GM21723 (cell line): Measurements from ENCODE around the gene INSC.

Source experiments
- ATAC-seq: cut with Tn5 transposase; IDR thresholded peaks from one replicate; pipeline ENCODE4 v1.9.1; 2021; ENCODE audit warnings: mild to moderate bottlenecking, moderate library complexity; ENCODE audit not compliant: unreplicated experiment

INSC gene

GRCh38 chr11:15213471-15214231, 98.9 kb downstream of the INSC start:
- ATAC-seq: no peak

- ATAC-seq: no peak
These were observed 100.3 kb downstream of the INSC start for GRCh38 chr11:15215005-15215404.

GRCh38 chr11:15216678-15217077, 102.0 kb downstream of the INSC start:
- ATAC-seq: no peak

DNA sequence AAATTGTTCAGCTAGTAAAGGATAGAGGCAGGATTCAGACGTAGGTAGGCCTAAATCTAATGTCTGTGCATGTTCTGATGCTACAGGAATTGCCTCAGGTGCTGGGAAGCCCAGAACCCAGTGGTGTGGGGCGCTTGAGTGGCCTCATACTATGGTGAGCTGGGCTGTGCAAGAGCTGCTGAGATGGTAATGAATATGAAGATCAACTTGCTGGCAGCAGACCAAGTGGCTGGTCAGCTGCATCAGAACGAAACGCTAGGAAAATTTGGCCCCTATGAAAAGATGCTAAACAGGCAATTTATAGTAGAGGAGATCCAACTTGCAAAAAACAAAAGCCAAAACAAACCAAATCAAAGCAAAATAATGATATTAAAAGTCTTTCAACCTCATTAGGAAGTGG, 102.7 kb downstream of the INSC start:
- ATAC-seq: no peak

DNA sequence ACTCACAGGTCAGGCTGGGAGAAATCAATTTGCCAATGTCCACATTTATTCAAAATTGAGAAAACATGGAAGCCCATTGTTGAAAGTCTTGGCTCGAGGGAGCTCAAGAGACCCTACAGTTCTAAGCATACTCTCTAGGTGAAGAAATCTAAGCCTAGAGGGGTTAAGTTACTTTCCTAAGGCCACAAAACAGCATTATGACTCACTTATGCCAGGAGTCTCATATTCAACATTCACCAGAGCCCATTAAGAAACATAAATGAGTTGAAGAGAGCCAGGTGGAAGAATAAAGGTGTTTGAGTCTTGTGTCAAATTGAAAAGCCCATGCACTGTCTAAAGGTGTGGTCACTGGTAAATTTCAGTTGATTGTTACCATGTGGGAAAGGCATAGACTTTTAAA, 108.1 kb downstream of the INSC start:
- ATAC-seq: no peak

DNA sequence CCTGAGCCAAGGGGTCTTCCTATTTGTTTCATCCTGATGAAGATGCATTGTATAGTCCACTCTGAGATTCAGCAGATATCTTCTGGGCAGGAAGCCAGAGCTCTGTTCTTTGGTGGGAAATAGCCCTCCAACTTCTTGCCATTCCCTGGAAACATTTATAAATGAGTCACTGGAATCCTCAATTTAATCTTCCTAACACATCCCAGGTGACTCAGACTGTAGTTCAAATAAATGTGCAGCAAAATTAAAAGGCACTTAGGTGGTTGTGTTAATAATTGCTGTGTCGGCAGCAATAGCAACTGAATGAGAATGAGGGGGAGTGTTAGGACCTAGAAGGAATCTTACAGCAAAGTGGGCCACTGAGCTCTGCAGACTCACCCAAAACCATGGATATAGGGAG, 108.6 kb downstream of the INSC start:
- no peak for ATAC-seq

DNA sequence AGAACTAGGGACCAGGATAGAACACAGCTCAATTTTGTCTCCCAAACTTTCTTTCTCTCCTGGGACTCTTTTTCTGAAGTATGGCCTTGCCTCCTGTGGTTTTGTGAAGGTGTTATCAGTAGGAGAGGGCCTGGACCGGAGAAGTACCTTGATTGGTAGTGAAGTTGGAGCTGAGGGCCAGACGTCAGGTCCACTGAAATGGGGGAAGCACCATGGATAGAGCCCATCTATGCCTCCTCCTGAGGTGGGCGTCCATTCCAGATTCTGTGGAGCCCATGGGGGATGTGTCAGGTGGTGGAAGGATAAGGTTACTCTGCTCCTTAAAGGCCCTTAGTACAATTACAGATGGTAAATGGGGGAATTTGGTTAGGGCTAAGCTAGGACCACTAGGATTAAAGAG, 109.7 kb downstream of the INSC start:
- ATAC-seq: no peak

GRCh38 chr11:15227011-15227410, 112.3 kb downstream of the INSC start:
- ATAC-seq: no peak

DNA sequence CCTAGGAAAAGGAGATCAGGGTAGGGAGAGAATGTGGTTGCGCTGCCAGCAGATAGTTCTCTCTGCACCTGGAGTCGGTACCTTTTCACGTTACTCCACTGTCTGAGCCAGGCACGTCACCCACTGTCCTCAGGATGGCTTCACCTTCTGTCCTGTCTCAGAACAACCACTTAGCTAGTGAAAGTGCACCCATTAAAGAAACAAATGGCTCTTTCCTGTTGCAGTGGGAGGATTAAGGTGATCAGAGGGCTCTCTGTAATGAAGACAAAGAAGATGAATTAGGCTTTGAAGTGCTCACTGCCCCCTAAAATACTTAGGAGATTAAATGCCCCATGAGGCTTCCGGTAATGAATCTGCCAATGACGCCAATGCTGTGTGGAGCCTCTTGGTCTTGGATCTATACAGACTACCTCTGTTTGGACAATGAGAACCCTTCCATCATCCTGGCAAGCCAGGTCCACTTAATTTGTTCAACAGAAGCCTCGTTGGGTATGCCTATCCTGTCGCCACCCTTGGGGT, 113.7 kb downstream of the INSC start:
- ATAC-seq: no peak

DNA sequence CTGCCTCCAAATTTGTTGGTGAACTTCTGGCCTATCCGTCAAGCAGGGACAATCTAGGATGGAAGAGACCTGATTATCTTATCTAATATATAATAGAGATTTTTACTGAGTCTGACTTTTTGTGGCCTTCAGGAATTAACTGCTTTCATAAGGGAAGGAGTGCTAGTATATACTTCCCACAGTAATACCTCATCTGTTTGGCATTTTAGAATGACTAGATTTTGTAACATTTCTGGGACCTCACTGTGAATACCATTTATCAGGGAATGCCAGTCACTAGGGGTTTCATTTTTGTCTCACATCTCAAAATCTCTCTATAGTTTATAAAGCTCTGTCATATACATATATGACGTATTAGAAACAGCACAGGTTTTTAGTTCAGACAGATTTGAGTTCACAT, 114.3 kb downstream of the INSC start:
- no peak for ATAC-seq

- ATAC-seq: no peak
These were observed 117.8 kb downstream of the INSC start for GRCh38 chr11:15232496-15232895.

- ATAC-seq: no peak
These were observed 118.8 kb downstream of the INSC start for GRCh38 chr11:15233371-15234165.

DNA sequence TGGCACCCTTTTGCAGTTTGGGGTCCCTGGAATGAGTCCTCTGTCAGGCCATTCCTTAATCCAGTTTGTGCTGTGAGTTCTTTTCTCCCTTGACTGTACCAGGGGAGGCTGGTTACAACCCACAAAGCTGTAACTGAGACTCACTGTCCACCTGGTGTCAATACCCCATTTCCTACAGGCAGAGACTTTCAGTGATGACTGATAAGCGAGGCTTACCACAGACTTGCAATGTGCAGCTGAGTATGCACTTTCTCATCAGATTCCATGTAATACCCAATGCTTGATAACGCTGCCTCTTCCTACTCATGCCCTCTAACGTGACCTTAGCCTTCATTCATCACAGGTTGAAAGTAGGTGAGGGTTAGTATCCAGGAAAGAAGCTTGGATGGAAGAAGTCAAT, 120.1 kb downstream of the INSC start:
- no peak for ATAC-seq

- no peak for ATAC-seq
These were observed 121.8 kb downstream of the INSC start for GRCh38 chr11:15236559-15236958.

GRCh38 chr11:15238856-15239255, 124.1 kb downstream of the INSC start:
- ATAC-seq: no peak

DNA sequence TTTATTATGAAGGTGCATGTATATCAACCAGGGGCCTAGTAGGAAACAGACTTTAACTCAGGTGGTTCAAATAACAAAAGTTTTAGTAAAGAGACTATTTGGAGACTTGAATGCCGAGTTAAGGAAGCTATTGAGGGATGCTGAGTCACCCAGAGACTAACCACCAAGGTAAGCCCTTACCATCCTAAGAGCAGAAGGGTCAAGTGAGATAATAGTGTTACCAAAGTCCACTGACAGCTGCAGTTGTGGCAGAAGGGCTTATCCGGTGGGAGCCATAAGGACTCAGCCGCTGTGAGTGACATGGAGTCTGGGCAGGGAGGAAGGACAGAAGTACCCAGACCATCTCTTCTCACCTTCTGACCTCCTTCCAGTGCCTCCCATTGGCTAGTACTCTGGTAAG, 134.0 kb downstream of the INSC start:
- ATAC-seq: no peak

GRCh38 chr11:15258433-15259165, 143.9 kb downstream of the INSC start:
- ATAC-seq: no peak

DNA sequence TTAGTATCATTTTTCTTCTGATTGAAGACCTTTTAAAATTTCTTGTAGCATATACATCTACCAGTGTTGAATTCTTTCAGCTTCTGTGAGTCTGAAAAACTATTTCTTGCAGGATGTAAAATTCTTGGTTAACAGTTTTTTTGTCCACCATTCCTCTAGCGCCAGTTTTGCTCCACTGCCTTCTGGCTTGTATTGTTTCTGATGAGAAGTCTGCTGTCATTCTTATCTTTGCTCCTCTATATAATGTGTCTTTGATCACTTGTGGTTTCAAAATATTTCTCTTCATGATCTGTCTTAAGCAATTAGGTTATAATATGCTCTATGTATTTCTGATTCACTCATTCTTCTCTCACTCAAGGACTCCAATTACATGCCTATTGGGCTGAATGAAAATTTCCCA, 152.3 kb downstream of the INSC start:
- ATAC-seq: no peak

GRCh38 chr11:15268598-15268997, 153.9 kb downstream of the INSC start:
- no peak for ATAC-seq

DNA sequence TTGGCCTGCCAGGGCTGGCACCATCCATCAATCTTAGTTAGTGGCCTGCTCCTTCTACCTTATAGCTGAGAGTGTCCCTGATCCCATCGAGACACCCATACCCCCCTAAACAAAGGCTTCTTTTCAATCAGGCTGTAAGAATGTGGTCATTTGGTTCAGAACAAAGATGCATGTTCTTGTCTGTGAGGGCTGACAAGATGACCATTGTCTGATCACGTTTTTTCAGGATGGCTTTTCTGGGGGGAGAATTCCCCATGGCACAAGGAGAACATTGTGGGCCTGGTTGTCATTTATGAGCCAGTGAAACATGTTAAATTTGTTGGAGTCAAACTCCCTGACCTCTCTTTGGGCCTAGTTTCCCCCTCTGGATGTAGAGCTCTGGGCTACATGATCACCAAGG, 160.4 kb downstream of the INSC start:
- ATAC-seq: no peak

DNA sequence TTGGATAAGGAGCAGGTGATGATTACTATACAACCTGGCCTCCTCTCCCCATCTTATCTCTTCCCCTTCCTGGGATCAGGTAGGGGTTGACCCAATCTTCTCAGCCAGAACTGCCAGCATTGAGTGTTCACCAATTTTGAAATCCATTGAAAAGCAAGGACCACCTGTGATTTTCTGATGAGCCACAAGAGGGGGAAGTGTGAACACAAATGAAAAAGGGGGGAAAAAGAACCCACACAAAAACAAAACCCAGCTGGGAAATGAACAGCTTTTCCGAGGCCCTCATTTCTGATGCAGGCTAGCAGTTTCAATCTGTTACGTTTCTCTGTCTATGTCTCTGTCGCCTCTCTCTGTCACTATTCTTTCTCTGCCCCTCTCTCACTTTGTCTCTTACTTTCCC, 161.9 kb downstream of the INSC start:
- ATAC-seq: no peak

DNA sequence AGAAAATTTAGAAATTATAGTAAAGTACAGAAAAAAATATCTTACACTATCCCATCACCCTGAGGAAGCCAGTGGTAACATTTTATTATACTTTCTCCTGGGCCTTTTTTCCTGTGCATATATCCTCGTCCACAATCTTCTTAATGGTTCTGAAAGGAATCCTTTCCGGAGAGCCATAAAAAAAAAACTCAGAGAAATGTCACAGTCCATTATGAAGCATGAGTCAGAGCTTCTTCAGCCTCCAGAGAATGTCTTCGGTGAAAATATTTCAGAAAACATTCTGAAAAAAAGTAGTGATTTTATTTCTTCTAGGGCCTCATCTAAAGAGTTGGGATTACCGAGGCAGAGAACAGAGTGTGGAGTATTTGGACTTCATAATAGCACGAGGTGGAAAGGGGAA, 163.4 kb downstream of the INSC start:
- no peak for ATAC-seq
